HG02571 (cell line): ENCODE data around the gene POLN.
"Not testable (repeated sequence)": the region's sequence is repeated elsewhere in the genome, so short reads cannot be mapped to it uniquely, and the experiment has no call there.

Source experiments
- ATAC-seq: cut with Tn5 transposase; IDR thresholded peaks from one replicate; pipeline ENCODE4 v1.9.1; 2021; ENCODE audit warnings: mild to moderate bottlenecking, moderate library complexity; ENCODE audit not compliant: unreplicated experiment

The POLN gene

GRCh38 chr4:2222838-2223237 is 19.1 kb downstream of the POLN start:
- no peak for ATAC-seq

- ATAC-seq = not testable (repeated sequence)
Measured at GRCh38 chr4:2221378-2221777, 20.5 kb downstream of the POLN start.

GRCh38 chr4:2220016-2220630 is 21.8 kb downstream of the POLN start:
- no peak for ATAC-seq

- no peak for ATAC-seq
Measured at GRCh38 chr4:2219233-2219760, 22.6 kb downstream of the POLN start.

GRCh38 chr4:2218436-2218835 is 23.5 kb downstream of the POLN start:
- no peak for ATAC-seq

- no peak for ATAC-seq
Measured at GRCh38 chr4:2217726-2218125, 24.2 kb downstream of the POLN start.

GRCh38 chr4:2212831-2213230 is 29.1 kb downstream of the POLN start:
- no peak for ATAC-seq

GRCh38 chr4:2202789-2203188 is 39.1 kb downstream of the POLN start:
- ATAC-seq = not testable (repeated sequence)

GRCh38 chr4:2194496-2194895 is 47.4 kb downstream of the POLN start:
- no peak for ATAC-seq

- no peak for ATAC-seq
Measured at GRCh38 chr4:2193326-2193725, 48.6 kb downstream of the POLN start.

- no peak for ATAC-seq
Measured at GRCh38 chr4:2186865-2187172, 55.1 kb downstream of the POLN start.

- ATAC-seq = no peak
Measured at GRCh38 chr4:2186133-2186864, 55.6 kb downstream of the POLN start.

- no peak for ATAC-seq
Measured at GRCh38 chr4:2183394-2183793, 58.5 kb downstream of the POLN start.

- ATAC-seq = no peak
Measured at GRCh38 chr4:2182994-2183393, 58.9 kb downstream of the POLN start.

GRCh38 chr4:2180410-2180809 is 61.5 kb downstream of the POLN start:
- no peak for ATAC-seq

GRCh38 chr4:2179717-2180116 is 62.2 kb downstream of the POLN start:
- ATAC-seq = no peak

GRCh38 chr4:2178986-2179385 is 62.9 kb downstream of the POLN start:
- ATAC-seq = no peak

- ATAC-seq = no peak
Measured at GRCh38 chr4:2177443-2178093, 64.4 kb downstream of the POLN start.

- ATAC-seq = no peak
Measured at GRCh38 chr4:2175990-2176698, 65.8 kb downstream of the POLN start.

- no peak for ATAC-seq
Measured at GRCh38 chr4:2174061-2174460, 67.9 kb downstream of the POLN start.

- ATAC-seq = no peak
Measured at GRCh38 chr4:2172627-2173231, 69.2 kb downstream of the POLN start.
